Bronchial epithelial cell (primary cell): ENCODE measurements around the gene MCTP1. TPM values are rescaled to one million over a fixed set of nuclear protein-coding genes. Genes with fewer than 3 reads are reported as not detected.

Experiments
- DNase-seq: peaks from one replicate; pipeline ENCODE4 v3.0.0-alpha.2; 2010; ENCODE audit warnings: low read depth
- FAIRE-seq: peaks from 2 replicates; lab custom pipeline; 2011; peaks lifted over from hg19 to GRCh38; lab: Jason Lieb, UNC
- H3K27me3 ChIP-seq: 2 replicates; pipeline ENCODE4 v1.5.1; 2011; ENCODE audit warnings: low read length; ENCODE audit not compliant: control insufficient read depth, insufficient read depth
- H3K36me3 ChIP-seq: 2 replicates; pipeline ENCODE4 v1.5.1; 2011; ENCODE audit warnings: low read length; ENCODE audit not compliant: control insufficient read depth, insufficient read depth
- H3K4me3 ChIP-seq: 2 replicates; pipeline ENCODE4 v1.5.1; 2011; ENCODE audit warnings: mild to moderate bottlenecking, low read depth, low read length, control low read depth
- total RNA-seq: library from RNA; depleted of rRNA; stranded (reverse); fragments of >200 nt; gene quantifications from 2 replicates; pipeline ENCODE4 v1.2.1, GENCODE V29; 2014
- TF ChIP-seq, protein P1 (sequence below): IDR thresholded peaks from 2 replicates; pipeline ENCODE4 v1.5.1; 2011; ENCODE audit warnings: mild to moderate bottlenecking, moderate library complexity, low read length, control low read depth, inconsistent platforms; ENCODE audit not compliant: insufficient read depth, severe bottlenecking

Gene MCTP1
- total RNA-seq, 1 donor from 2014 or later, result 17.9 TPM

DNA sequence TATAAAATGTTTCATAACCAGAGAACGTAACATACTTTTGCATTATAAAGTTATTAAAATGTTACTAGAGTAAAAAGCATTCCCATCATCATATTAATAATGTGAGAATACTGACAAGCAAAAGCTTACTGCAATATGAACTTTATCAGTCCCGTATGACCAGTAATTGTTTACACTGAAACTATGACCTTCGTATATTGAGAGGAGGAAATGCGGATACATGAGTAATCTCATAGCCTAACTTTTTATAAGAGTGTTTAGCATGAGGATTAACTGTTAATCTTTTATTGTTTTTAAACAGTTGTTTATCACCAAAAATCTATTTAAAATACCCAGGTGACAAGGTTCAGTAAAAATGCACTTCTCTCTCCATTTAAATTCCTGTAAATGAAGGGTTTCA lies 394.0 kb downstream of the MCTP1 start:
- no peak for FAIRE-seq
- DNase-seq, result peak; percentile 7
- Histone ChIP-seq H3K4me3 (no peak overlapping the region), H3K36me3 (no peaks in the 10 kb centered on the region), H3K27me3 (no peaks in the 10 kb centered on the region)
- TF ChIP-seq, protein P1, sequence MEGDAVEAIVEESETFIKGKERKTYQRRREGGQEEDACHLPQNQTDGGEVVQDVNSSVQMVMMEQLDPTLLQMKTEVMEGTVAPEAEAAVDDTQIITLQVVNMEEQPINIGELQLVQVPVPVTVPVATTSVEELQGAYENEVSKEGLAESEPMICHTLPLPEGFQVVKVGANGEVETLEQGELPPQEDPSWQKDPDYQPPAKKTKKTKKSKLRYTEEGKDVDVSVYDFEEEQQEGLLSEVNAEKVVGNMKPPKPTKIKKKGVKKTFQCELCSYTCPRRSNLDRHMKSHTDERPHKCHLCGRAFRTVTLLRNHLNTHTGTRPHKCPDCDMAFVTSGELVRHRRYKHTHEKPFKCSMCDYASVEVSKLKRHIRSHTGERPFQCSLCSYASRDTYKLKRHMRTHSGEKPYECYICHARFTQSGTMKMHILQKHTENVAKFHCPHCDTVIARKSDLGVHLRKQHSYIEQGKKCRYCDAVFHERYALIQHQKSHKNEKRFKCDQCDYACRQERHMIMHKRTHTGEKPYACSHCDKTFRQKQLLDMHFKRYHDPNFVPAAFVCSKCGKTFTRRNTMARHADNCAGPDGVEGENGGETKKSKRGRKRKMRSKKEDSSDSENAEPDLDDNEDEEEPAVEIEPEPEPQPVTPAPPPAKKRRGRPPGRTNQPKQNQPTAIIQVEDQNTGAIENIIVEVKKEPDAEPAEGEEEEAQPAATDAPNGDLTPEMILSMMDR, result no peak

DNA sequence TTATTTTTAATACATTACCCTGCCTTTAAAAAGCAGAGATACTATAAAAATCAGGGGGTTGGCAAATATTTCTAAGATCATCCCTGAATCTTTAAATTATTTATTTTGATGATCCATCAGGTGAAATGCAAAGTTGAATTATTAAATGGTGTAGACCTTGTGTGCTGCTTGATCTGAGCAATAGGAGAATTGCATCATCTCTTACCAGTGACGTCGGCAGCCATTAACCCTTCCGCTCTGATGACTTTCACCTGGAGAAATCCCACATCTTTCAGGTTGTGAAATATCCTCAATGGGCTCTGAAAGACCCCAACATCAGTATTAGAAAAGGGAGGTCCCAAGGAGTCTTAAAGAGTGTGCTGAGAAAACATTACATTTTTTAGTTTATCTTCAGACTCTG lies 396.2 kb downstream of the MCTP1 start:
- H3K36me3 ChIP-seq, result no peaks in the 10 kb centered on the region
- no peak overlapping the region for H3K4me3 ChIP-seq
- TF ChIP-seq, protein P1, result no peak
- H3K27me3 ChIP-seq, result no peaks in the 10 kb centered on the region
- FAIRE-seq, result no peak
- no peak for DNase-seq

DNA sequence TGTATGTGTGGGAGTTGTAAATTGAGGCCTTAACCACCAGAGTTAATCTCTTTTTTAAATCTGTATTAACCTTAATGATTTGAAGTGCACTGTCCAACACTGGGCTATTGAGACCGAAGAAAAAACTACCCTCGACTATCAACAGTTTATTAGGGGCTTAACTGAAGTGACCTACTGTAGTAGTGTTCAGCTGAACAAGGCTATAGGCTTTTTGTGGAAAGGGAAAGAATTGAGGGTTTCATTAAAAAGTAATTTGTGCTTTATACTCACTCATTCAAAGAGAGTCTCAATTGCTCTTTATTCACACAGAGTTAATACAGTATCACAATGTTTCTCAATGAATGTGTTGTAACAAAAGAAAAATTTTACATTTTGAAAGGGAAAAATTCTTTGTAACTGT lies 399.0 kb downstream of the MCTP1 start:
- H3K27me3 ChIP-seq, result no peaks in the 10 kb centered on the region
- no peak overlapping the region for H3K4me3 ChIP-seq
- TF ChIP-seq, protein P1, result no peak
- DNase-seq, result no peak
- H3K36me3 ChIP-seq, result no peaks in the 10 kb centered on the region
- no peak for FAIRE-seq

DNA sequence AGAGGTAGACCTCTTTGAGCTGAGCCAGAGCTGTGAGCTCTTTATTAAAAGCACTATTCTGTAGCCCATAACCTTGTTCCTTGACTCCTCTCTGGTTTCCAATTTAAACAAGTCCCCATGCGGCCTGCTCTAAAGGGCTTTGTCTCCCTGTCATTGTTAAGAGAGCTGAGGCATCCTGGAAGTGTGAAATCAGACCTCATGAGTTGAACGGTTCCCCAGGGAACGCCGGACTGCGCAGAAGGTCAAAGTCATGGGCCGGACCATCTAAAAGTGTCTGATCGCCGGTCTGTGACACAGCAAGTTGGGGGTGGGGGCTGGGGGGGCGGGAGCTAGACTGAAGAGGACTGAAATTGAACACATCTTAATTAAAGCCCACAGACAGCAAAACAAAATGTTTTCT lies 400.6 kb downstream of the MCTP1 start:
- FAIRE-seq, result no peak
- H3K4me3 ChIP-seq, result no peak overlapping the region
- H3K27me3 ChIP-seq, result no peaks in the 10 kb centered on the region
- TF ChIP-seq, protein P1, result no peak
- DNase-seq, result no peak
- H3K36me3 ChIP-seq, result no peaks in the 10 kb centered on the region

DNA sequence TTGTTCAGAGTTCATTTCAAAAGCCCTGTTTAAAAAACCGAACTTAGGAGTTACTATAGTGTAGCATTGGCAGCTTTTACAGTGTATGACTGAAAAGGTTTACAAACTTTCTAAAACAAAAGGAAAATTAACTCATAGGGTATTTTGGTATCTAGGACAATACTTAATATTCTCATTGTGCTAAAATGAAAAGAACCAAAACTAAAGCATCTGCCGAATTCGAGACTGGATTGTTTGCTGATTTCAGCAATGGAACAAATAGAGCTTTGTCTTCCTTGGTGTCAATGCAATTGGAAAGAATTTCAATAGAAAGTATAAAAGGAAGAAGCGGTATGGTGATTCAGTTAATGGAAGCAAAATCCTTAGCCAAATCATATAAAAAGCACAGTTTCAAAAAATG lies 412.4 kb downstream of the MCTP1 start:
- DNase-seq, result no peak
- Histone ChIP-seq H3K27me3 (no peaks in the 10 kb centered on the region), H3K4me3 (no peak overlapping the region), H3K36me3 (no peaks in the 10 kb centered on the region)
- TF ChIP-seq, protein P1, result no peak
- FAIRE-seq, result no peak

DNA sequence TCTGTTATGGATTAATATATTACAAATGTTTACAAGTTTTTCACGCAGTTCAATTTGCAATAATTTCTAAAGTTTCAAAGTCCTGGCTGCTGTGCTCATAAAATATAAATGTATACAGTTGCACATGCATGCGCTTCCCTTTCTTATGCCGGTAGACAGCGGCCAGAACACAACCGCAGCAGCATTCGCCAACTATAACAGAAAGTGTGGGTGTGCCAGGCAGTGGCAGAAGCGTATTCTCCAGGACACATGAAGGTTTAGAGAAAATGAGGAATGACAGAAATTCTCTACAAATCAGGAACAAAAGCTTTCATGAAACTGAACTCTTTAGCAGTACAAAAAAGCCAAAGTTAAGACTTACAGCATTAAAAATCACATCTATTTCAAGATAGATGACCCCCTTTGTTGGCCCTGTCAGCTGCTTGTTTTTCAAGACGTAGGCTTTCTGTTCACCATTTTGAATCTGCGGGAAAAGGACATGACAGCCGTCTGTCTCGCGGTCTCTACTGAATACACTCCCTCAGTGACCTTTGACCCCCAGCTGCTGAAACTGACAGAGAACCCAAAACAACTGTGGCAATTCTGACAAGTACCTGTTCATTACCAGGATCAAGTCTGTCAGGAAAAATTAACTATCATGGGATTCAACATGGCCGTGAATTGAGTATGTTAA lies 414.2 kb downstream of the MCTP1 start:
- H3K27me3 ChIP-seq, result no peaks in the 10 kb centered on the region
- DNase-seq (no peak), FAIRE-seq (no peak)
- TF ChIP-seq, protein P1, result no peak
- H3K36me3 ChIP-seq, result no peaks in the 10 kb centered on the region
- H3K4me3 ChIP-seq, result no peak overlapping the region
